ENCODE results near the gene ADGRA3. TPM values are rescaled to one million over a fixed set of nuclear protein-coding genes. Genes with fewer than 3 reads are reported as not detected.

ADGRA3 gene
- total RNA-seq, 1 experiment from 2014 or later = 56.5 TPM

DNA sequence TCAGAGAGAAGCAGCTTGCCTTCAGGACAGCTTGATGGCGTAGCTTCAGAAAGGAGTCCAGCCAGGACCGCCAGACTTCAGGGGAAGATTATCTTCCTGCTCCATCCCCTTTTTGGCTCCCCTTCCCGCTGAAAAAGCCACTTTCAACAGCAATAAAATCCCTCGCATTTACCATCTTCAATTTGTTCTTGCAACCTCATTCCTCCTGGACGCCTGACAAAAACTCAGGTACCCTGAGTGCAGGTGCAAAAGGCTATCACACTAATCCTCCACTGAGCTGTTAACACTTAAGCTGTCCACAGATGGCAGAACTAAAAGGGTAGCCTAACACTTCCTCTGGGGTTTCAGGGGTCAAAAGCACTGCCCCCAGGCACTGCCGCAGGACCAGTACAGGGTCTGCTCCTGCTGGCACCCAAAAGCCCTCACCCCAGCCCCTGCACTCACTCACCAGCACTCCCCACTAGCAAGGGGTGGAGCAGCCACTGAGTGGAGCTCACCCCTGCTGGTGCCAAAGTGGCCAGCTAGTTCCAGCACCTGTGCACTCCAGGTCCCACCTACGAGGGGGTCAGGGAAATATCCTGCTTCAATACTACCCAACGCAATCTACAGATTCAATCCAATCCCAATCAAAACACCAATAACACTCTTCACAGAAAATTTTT, 145.8 kb downstream of the ADGRA3 start:
- Histone ChIP-seq H2BK5ac (ENCODE audit: insufficient read length, low read length) (no peak overlapping the region), H3K9me3 (ENCODE audit: control insufficient read depth, low read depth, low read length) (no peaks in the 10 kb centered on the region), H3K9ac (ENCODE audit: extremely low read depth, insufficient read length, low read length) (no peak overlapping the region), H3K4ac (ENCODE audit: low read depth, low read length) (no peak overlapping the region), H2BK15ac (ENCODE audit: low read depth, low read length) (no peak overlapping the region), H3K27me3 (ENCODE audit: insufficient read depth, low read length) (no peaks in the 10 kb centered on the region), H4K8ac (replicated peaks; ENCODE audit: insufficient read length, low read depth, low read length) (no peak overlapping the region), H3K23ac (ENCODE audit: insufficient read length, low read depth, low read length) (no peak overlapping the region), H2AK5ac (ENCODE audit: insufficient read length, low read length) (no peak overlapping the region), H3K56ac (ENCODE audit: insufficient read length, low read depth, low read length) (no peak overlapping the region), H4K20me1 (ENCODE audit: control insufficient read depth, insufficient read depth, insufficient read length) (no peaks in the 10 kb centered on the region), H4K5ac (ENCODE audit: insufficient read length, low read depth, low read length) (no peak overlapping the region), H3K4me1 (ENCODE audit: insufficient read depth, low read length) (no peaks in the 10 kb centered on the region; the same call in 1 of the 2 replicates), H2AFZ (ENCODE audit: low read length) (no peak overlapping the region), H3K23me2 (ENCODE audit: insufficient read length, low read depth, low read length, poor library complexity, severe bottlenecking) (no peaks in the 10 kb centered on the region), H3K27ac (ENCODE audit: insufficient read length, low read depth, low read length) (no peak overlapping the region), H3K18ac (ENCODE audit: insufficient read length, low read depth, low read length) (no peak overlapping the region), H3K79me1 (ENCODE audit: insufficient read depth, low read depth, low read length, poor library complexity, severe bottlenecking) (no peaks in the 10 kb centered on the region), H3T11ph (ENCODE audit: low read length) (no peak overlapping the region), H4K91ac (ENCODE audit: insufficient read length, low read depth, low read length) (no peak overlapping the region), H2BK120ac (ENCODE audit: low read depth, low read length, poor library complexity, severe bottlenecking) (no peak overlapping the region), H3K4me2 (ENCODE audit: insufficient read depth, insufficient read length, low read length) (no peak overlapping the region), H3K79me2 (ENCODE audit: insufficient read depth, low read length) (no peaks in the 10 kb centered on the region; the same call in 1 of the 2 replicates), H2BK12ac (ENCODE audit: insufficient read length, low read depth, low read length) (no peak overlapping the region), H3K14ac (ENCODE audit: insufficient read depth, low read length) (no peak overlapping the region), H2BK20ac (ENCODE audit: low read depth, low read length, poor library complexity, severe bottlenecking) (no peak overlapping the region)
- WGBS (ENCODE audit: extremely low coverage, insufficient read length, low lambda C conversion rate) = no CpG with 5 or more reads among the region's 8 CpGs
- no peaks in the 10 kb centered on the region for H3K27me3 Mint-ChIP-seq (ENCODE audit: low read depth)
- peaks cover 0 to 3% (median 0%) of the 10 kb centered on the region in 3 experiments; a peak in 2 of 7 replicates for H3K36me3 Mint-ChIP-seq (ENCODE audit: insufficient read depth in 1 of 3, low read depth in 3 of 3)
- DNase-seq = no peak
- H3K4me1 Mint-ChIP-seq = peaks cover 15 to 18% of the 10 kb centered on the region in 2 experiments
- 0 out of 5 replicates have a peak, but pooled peaks cover 0 to 2% of the 10 kb centered on the region in 2 experiments for H3K9me3 Mint-ChIP-seq
- peak overlapping the region in 1 of 3 experiments; percentile 72; a peak in 1 of 7 replicates for H3K27ac Mint-ChIP-seq
- no peak for TF ChIP-seq CTCF (conservative IDR thresholded peaks at IDR 0.05)
- H3K4me3 Mint-ChIP-seq = no peak overlapping the region

All from H9 (cell line).